ENCODE results near the gene FBXO21. TPM values are rescaled to one million over a fixed set of nuclear protein-coding genes. Genes with fewer than 3 reads are reported as not detected.
A peak's percentile ranks its signal among the peaks of the same experiment; 100 is the strongest.

The FBXO21 gene
- total RNA-seq, 1 donor from 2014 or later, result 52.3 TPM

DNA sequence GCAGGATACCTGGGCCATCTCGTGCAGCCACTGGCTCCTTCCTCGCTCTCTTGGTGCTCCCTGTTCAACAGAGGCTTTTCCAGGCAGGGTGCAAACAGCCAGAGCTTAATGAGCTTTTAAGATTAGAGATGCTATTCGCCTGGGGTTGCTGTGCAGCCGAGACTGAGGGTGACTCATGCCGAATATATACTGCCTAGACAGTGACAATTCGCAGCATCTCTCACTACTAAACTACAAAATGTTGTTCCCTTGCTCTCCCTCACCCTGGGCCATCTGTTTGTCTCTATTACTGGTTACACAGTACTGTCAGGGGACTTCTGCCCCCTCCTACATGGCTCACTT is 65.0 kb downstream of the FBXO21 start:
- Histone ChIP-seq H3K27me3 (ENCODE audit: low read depth) (no peaks in the 10 kb centered on the region), H3K4me1 (peaks cover 15% of the 10 kb centered on the region), H3K27ac (replicated peaks) (no peak overlapping the region), H3K36me3 (no peaks in the 10 kb centered on the region), H3K9me3 (replicated peaks) (no peaks in the 10 kb centered on the region), H3K4me3 (no peak overlapping the region)
- intact Hi-C loops (cut with micrococcal nuclease), result no loop called here
- no peak for TF ChIP-seq CTCF (IDR thresholded peaks at IDR 0.05; ENCODE audit: borderline replicate concordance)
- no peak for DNase-seq

- TF ChIP-seq CTCF (IDR thresholded peaks at IDR 0.05; ENCODE audit: borderline replicate concordance), result no peak
- Histone ChIP-seq H3K4me1 (peaks cover 13% of the 10 kb centered on the region), H3K27me3 (ENCODE audit: low read depth) (no peaks in the 10 kb centered on the region), H3K4me3 (no peak overlapping the region), H3K27ac (replicated peaks) (no peak overlapping the region), H3K36me3 (no peaks in the 10 kb centered on the region), H3K9me3 (replicated peaks) (no peaks in the 10 kb centered on the region)
- no peak for DNase-seq
- intact Hi-C loops (cut with micrococcal nuclease), result no loop called here
Observed at GRCh38 chr12:117124421-117125271, 65.6 kb downstream of the FBXO21 start.

DNA sequence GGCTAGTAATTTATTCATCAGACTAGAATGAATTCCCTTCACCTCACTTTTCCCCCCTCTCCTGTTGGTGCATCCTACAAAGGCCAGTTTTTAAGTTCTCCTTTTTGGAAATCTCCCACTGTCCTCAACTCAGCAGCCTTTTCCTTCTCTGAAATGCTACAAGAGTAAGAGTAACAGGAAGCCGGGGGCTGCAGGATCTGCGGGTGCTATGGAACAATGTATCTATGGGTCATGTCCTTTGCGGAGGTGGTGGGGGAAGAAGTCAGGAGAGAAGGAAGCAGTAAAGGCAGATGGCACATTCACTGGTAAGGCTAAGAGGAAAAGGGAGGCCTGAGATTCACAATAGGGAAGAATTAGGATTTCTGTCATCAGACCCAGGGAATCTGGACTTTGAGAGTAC is 68.8 kb downstream of the FBXO21 start:
- Histone ChIP-seq H3K27me3 (ENCODE audit: low read depth) (no peaks in the 10 kb centered on the region), H3K27ac (replicated peaks) (peak overlapping the region; percentile 2), H3K36me3 (no peaks in the 10 kb centered on the region), H3K4me3 (no peak overlapping the region), H3K9me3 (replicated peaks) (no peaks in the 10 kb centered on the region), H3K4me1 (peaks cover 32% of the 10 kb centered on the region)
- TF ChIP-seq CTCF (IDR thresholded peaks at IDR 0.05; ENCODE audit: borderline replicate concordance), result no peak
- DNase-seq, result no peak
- intact Hi-C loops (cut with micrococcal nuclease), result no loop called here

DNA sequence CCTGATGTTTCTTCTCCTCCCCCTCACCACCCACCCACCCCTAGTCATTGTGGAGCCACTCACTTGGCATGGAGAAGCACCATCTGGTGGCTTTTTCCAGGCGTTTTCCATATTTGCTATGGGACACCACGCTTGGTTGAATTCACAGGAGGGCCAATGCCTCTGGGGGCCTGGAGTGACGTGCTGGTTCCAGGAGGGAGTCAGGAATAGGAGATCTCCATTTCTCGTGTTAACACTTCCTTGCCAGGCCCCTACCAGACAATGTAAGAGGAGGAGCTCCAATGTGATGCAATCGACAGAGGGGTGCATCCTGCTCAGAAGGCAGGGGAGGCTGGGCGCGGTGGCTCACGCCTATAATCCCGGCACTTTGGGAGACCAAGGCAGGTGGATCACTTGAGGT is 69.5 kb downstream of the FBXO21 start:
- no peaks in the 10 kb centered on the region for H3K36me3 ChIP-seq
- no peak for TF ChIP-seq CTCF (IDR thresholded peaks at IDR 0.05; ENCODE audit: borderline replicate concordance)
- no peaks in the 10 kb centered on the region for H3K9me3 ChIP-seq (replicated peaks)
- H3K27ac ChIP-seq (replicated peaks), result no peak overlapping the region
- H3K4me3 ChIP-seq, result no peak overlapping the region
- no peaks in the 10 kb centered on the region for H3K27me3 ChIP-seq (ENCODE audit: low read depth)
- peaks cover 32% of the 10 kb centered on the region for H3K4me1 ChIP-seq
- intact Hi-C loops (cut with micrococcal nuclease), result no loop called here
- DNase-seq, result no peak

DNA sequence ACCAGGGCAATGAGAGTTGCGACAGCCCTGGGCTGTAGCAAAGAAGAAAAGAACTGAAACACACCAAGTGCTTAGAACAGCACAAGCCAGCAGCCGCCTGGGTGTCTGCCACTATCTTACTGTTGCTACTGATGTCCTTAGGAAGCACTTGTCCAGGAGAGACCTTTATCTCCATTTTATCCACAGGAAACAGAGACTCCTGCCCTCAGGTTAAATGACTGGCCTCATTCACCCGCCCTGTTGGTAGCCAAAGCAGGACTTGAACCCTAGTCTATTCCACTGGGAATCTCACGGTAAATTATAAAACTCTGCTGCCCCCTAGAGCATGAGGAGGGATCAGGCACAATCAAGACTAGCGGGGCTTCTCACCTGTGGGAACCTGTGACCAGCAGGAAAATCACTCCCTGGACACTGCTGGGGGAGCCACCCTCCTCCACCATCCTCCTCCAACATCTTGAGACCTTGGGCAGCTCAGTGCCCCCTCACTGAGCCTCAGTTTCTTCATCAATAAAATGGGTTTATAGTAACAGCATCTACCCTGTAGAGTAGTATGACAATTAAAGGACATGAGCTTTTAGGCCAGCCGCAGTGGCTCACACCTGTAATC is 70.6 kb downstream of the FBXO21 start:
- peaks cover 36% of the 10 kb centered on the region for H3K4me1 ChIP-seq
- H3K36me3 ChIP-seq, result no peaks in the 10 kb centered on the region
- no peaks in the 10 kb centered on the region for H3K27me3 ChIP-seq (ENCODE audit: low read depth)
- no peak overlapping the region for H3K4me3 ChIP-seq
- no peaks in the 10 kb centered on the region for H3K9me3 ChIP-seq (replicated peaks)
- DNase-seq, result peak; percentile 31
- intact Hi-C loops (cut with micrococcal nuclease), result loop anchor here (10.0 kb wide), 1 partner anchor 95 kb away; no protein-coding TSS in a partner anchor
- H3K27ac ChIP-seq (replicated peaks), result peak overlapping the region; percentile 62
- TF ChIP-seq CTCF (IDR thresholded peaks at IDR 0.05; ENCODE audit: borderline replicate concordance), result peak; percentile 74

Measured in left ventricle myocardium inferior (tissue), 1 donor.